Cardiac muscle cell (in vitro differentiated cells and primary cell): ENCODE measurements around the gene HNF1B. TPM values are rescaled to one million over a fixed set of nuclear protein-coding genes. Genes with fewer than 3 reads are reported as not detected.

ENCODE experiments used
- DNase-seq, 2 donors: peaks; one replicate each; pipeline versions ENCODE4 v3.0.0 to v3.0.0-alpha.2; 2010 to 2017; ENCODE audit warnings: low read depth in 1 of 2, low spot score in 1 of 2
- H3K27ac ChIP-seq: fragments of 200-600 bp; sonication (generic); 2 replicates; pipeline ENCODE4 v1.5.1; 2016
- H3K27me3 ChIP-seq: fragments of 200-600 bp; sonication (generic); 2 replicates; pipeline ENCODE4 v1.6.0; 2016; ENCODE audit warnings: control low read depth
- H3K36me3 ChIP-seq: fragments of 200-600 bp; sonication (generic); 2 replicates; pipeline ENCODE4 v1.5.1; 2016; ENCODE audit warnings: control low read depth
- H3K4me1 ChIP-seq: fragments of 200-600 bp; sonication (generic); 2 replicates; pipeline ENCODE4 v1.8.1; 2017; ENCODE audit warnings: low read depth, mild to moderate bottlenecking, mixed run types
- H3K4me3 ChIP-seq: fragments of 200-600 bp; sonication (generic); 2 replicates; pipeline ENCODE4 v1.5.1; 2016; ENCODE audit warnings: mild to moderate bottlenecking
- H3K9me3 ChIP-seq: fragments of 200-600 bp; sonication (generic); 2 replicates; pipeline ENCODE4 v1.5.1; 2017; ENCODE audit warnings: low read depth, mild to moderate bottlenecking, control low read depth
- polyA plus RNA-seq: library from polyadenylated mRNA; unstranded; fragments of >200 nt; fragmentation: Nextera tagmentation; extraction: Ambion mirVana; gene quantifications from 2 replicates; pipeline ENCODE4 v1.2.1, GENCODE V29; 2016
- total RNA-seq: library from RNA; depleted of rRNA; stranded (reverse); fragments of >200 nt; gene quantifications from 2 replicates; pipeline ENCODE4 v1.2.3, GENCODE V29; 2016
- TF ChIP-seq, protein P1 (sequence below): IDR thresholded peaks from 2 replicates; pipeline ENCODE4 v1.5.1; 2012; ENCODE audit warnings: low read depth, mild to moderate bottlenecking, low read length

The HNF1B gene
- total and polyA plus RNA-seq, 2 experiments from 2014 or later: not detected

DNA sequence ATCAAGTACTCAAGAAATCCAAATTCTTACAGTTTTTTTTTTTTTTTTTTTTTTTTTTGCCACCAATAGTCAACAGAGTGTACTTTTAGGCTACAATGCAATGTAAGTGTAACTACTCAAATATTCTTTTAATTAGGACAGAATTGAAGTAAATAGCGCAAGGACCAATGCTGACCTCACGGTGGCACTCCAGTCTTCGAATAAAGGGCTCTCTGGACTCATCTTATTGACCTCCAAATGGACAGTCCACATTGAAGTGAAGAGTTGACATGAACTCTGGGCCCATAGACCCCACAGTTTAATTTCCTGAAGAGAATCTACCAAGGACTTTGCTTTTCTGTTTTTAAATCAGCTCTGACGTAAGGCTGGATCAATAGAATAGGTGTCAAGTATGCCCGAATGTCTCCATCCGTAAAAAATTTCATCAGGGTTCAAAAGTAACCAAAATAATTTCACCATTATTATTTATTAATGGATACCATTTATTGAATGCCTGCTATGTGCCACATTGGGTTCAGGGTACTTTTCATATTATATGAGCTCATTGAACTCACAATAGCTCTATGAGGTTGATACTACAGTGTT lies 94.3 kb downstream of the HNF1B start:
- Histone ChIP-seq H3K4me1 (no peaks in the 10 kb centered on the region), H3K36me3 (no peaks in the 10 kb centered on the region), H3K27me3 (peaks cover 50% of the 10 kb centered on the region), H3K4me3 (no peak overlapping the region), H3K27ac (no peak overlapping the region), H3K9me3 (no peaks in the 10 kb centered on the region)
- TF ChIP-seq, protein P1, sequence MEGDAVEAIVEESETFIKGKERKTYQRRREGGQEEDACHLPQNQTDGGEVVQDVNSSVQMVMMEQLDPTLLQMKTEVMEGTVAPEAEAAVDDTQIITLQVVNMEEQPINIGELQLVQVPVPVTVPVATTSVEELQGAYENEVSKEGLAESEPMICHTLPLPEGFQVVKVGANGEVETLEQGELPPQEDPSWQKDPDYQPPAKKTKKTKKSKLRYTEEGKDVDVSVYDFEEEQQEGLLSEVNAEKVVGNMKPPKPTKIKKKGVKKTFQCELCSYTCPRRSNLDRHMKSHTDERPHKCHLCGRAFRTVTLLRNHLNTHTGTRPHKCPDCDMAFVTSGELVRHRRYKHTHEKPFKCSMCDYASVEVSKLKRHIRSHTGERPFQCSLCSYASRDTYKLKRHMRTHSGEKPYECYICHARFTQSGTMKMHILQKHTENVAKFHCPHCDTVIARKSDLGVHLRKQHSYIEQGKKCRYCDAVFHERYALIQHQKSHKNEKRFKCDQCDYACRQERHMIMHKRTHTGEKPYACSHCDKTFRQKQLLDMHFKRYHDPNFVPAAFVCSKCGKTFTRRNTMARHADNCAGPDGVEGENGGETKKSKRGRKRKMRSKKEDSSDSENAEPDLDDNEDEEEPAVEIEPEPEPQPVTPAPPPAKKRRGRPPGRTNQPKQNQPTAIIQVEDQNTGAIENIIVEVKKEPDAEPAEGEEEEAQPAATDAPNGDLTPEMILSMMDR: peak; percentile 52
- peak; percentile 59 for DNase-seq

DNA sequence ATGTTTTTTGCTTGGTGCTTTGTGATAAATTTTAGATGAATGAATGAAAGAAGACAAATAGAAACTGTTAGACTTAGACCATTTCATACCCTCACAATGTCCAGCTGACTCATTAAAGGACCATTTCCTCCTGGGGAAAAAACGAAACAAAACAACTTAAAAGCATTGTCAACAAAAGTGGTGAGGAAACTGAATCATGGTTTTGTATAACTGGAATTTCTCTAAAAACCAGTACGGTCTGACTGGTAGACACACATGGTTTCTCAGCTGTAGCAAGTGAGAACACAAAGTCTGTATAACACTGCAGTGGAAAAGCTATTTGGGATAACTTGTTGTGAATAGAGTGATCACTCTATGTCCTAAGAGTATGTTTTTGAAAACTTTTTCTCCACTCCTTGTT lies 96.3 kb downstream of the HNF1B start:
- Histone ChIP-seq H3K27ac (no peak overlapping the region), H3K9me3 (no peaks in the 10 kb centered on the region), H3K4me1 (no peaks in the 10 kb centered on the region), H3K36me3 (no peaks in the 10 kb centered on the region), H3K27me3 (peaks cover 51% of the 10 kb centered on the region), H3K4me3 (no peak overlapping the region)
- TF ChIP-seq, protein P1: no peak
- peak in 1 of 2 donors; percentile 72 for DNase-seq

DNA sequence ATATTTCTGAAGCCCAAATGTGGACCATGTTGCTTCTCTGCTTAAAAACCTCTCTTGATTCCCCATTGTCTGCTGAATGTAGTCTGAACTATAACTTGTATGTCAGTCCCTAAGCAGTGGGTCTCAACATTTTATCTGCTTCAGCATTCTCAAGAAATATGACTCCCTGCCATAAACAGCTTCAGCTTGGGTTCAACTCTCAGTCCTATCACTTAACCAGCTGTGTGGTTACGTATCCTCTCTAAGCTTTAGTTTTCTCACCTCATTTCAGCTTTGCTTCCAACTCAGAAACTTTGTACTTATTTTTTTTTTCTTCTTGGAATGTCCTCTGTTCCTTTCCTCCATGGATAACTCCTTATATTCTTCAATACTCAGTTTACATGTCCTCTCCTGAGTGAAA lies 97.0 kb downstream of the HNF1B start:
- no peaks in the 10 kb centered on the region for H3K36me3 ChIP-seq
- no peak overlapping the region for H3K4me3 ChIP-seq
- H3K27me3 ChIP-seq: peaks cover 51% of the 10 kb centered on the region
- H3K27ac ChIP-seq: no peak overlapping the region
- TF ChIP-seq, protein P1: no peak
- H3K4me1 ChIP-seq: no peaks in the 10 kb centered on the region
- DNase-seq: no peak
- H3K9me3 ChIP-seq: no peaks in the 10 kb centered on the region

DNA sequence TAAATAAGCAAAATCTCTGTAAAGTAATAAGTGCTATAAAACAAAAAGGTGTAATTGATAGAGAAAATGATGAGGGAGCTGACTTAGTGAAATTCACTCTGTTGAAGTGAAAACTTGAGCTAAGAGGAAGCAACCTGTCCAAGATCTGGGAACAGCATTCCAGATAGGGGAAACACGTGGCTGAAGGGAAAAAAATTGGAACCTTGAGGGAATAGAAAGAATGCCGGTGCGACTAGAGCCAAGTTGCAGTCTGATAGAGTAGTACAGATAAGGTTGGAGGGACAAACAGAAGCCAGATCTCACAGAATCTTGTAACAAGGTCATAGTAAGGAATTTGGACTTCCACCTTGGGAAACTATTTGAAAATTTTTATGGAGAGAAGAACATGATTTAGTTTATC lies 101.0 kb downstream of the HNF1B start:
- H3K36me3 ChIP-seq: peaks cover 6% of the 10 kb centered on the region
- H3K4me3 ChIP-seq: peak overlapping the region; percentile 95
- no peaks in the 10 kb centered on the region for H3K9me3 ChIP-seq
- peak; percentile 12 to 27 for DNase-seq
- no peak overlapping the region for H3K27ac ChIP-seq
- peaks cover 39% of the 10 kb centered on the region for H3K27me3 ChIP-seq
- TF ChIP-seq, protein P1: no peak
- peaks cover 5% of the 10 kb centered on the region for H3K4me1 ChIP-seq

DNA sequence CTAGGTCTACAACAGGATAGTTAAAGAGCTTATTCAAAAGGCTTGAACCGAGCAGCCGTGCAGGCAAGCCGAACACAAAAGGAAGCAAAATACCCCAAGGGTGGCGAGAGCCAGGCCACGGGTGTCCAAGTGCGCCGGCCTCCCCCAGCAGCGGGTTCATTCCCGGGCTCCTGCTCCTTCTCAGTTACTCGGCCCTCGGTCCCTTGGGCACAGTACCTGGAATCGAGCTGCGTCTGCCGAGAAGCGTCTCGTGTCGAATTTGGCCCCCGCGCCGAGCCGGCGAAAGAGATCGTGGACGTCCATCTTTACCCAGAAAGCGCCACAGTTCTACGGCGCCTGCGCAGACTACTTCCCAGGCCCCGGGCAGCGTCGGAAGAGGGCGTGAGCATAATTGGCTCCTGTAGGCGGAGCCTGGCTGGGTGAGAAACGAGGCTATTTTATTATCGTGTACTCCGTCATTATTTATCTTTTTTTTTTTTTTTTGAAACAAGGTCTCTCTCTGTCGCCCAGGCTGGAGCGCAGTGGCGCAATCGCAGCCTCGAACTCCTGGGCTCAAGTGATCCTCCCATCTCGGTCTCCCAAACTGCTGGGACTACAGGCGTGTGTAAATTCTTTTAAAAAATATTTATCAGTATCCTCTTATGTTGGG lies 101.6 kb downstream of the HNF1B start, which contains the start of gene DDX52:
Gene DDX52 (minus strand): TSS at position 329 of the 649 bp plus-strand sequence. CDS start 26 bp downstream, at position 303.
- TF ChIP-seq, protein P1: peak; percentile 6
- H3K27me3 ChIP-seq: peaks cover 33% of the 10 kb centered on the region
- peaks cover 6% of the 10 kb centered on the region for H3K36me3 ChIP-seq
- H3K4me1 ChIP-seq: peaks cover 5% of the 10 kb centered on the region
- H3K27ac ChIP-seq: peak within 1 kb of the TSS; percentile 94
- H3K9me3 ChIP-seq: no peaks in the 10 kb centered on the region
- H3K4me3 ChIP-seq: peak within 1 kb of the TSS; percentile 95
- peak; percentile 94 for DNase-seq
